Activated T-cell treated with anti-CD3 and anti-CD28 coated beads for 24 hours (primary cell): ENCODE results near the gene ASPG.

ENCODE experiments used
- DNase-seq: peaks from one replicate; pipeline ENCODE4 v3.0.0-alpha.2; 2020; ENCODE audit warnings: low read depth

ASPG gene

GRCh38 chr14:104075530-104076151 is 9.9 kb upstream of the ASPG start:
- DNase-seq: no peak

GRCh38 chr14:104076743-104077142 is 8.8 kb upstream of the ASPG start:
- DNase-seq: no peak

GRCh38 chr14:104078031-104078455 is 7.5 kb upstream of the ASPG start:
- DNase-seq: peak; percentile 76

- DNase-seq: no peak
Observed at GRCh38 chr14:104080376-104081260, 4.9 kb upstream of the ASPG start.

- no peak for DNase-seq
Observed at GRCh38 chr14:104081261-104081835, 4.2 kb upstream of the ASPG start.

- no peak for DNase-seq
Observed at GRCh38 chr14:104081951-104082464, 3.5 kb upstream of the ASPG start.

- DNase-seq: no peak
Observed at GRCh38 chr14:104082807-104083206, 2.7 kb upstream of the ASPG start.

GRCh38 chr14:104084251-104085002 is 1.1 kb upstream of the ASPG start:
- no peak for DNase-seq

GRCh38 chr14:104085889-104086201 is 345 bp downstream of the ASPG start:
- DNase-seq: no peak

- DNase-seq: no peak
Observed at GRCh38 chr14:104086210-104086660, 735 bp downstream of the ASPG start.

- no peak for DNase-seq
Observed at GRCh38 chr14:104086661-104087461, 1.4 kb downstream of the ASPG start.

- DNase-seq: no peak
Observed at GRCh38 chr14:104087505-104087904, 2.0 kb downstream of the ASPG start.

GRCh38 chr14:104087981-104088850 is 2.7 kb downstream of the ASPG start:
- DNase-seq: no peak

GRCh38 chr14:104090071-104090748 is 4.7 kb downstream of the ASPG start:
- DNase-seq: no peak

GRCh38 chr14:104091061-104091926 is 5.8 kb downstream of the ASPG start:
- no peak for DNase-seq

- no peak for DNase-seq
Observed at GRCh38 chr14:104091927-104092771, 6.6 kb downstream of the ASPG start.

GRCh38 chr14:104092931-104093365 is 7.4 kb downstream of the ASPG start:
- no peak for DNase-seq
